C4-2B (cell line): ENCODE measurements around the gene SYCN.

ENCODE experiments used
- ZFX ChIP-seq: fragments of 450-650 bp; IDR thresholded peaks from 2 replicates; pipeline ENCODE4 v1.6.1; 2017
- TF ChIP-seq, protein P1 (sequence below): fragments of 450-650 bp; conservative IDR thresholded peaks from 2 replicates; pipeline ENCODE4 v1.5.1; 2017; ENCODE audit warnings: mild to moderate bottlenecking

GRCh38 chr19:39206122-39206521 lies 2.1 kb upstream of the SYCN start:
- TF ChIP-seq, protein P1, sequence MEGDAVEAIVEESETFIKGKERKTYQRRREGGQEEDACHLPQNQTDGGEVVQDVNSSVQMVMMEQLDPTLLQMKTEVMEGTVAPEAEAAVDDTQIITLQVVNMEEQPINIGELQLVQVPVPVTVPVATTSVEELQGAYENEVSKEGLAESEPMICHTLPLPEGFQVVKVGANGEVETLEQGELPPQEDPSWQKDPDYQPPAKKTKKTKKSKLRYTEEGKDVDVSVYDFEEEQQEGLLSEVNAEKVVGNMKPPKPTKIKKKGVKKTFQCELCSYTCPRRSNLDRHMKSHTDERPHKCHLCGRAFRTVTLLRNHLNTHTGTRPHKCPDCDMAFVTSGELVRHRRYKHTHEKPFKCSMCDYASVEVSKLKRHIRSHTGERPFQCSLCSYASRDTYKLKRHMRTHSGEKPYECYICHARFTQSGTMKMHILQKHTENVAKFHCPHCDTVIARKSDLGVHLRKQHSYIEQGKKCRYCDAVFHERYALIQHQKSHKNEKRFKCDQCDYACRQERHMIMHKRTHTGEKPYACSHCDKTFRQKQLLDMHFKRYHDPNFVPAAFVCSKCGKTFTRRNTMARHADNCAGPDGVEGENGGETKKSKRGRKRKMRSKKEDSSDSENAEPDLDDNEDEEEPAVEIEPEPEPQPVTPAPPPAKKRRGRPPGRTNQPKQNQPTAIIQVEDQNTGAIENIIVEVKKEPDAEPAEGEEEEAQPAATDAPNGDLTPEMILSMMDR, result no peak
- TF ChIP-seq ZFX, result no peak
